Lower leg skin (tissue), 4 donors: Measurements from ENCODE around the gene FNDC3B. TPM values are rescaled to one million over a fixed set of nuclear protein-coding genes. Genes with fewer than 3 reads are reported as not detected.

Experiments used
- DNase-seq, 2 donors: peaks; one replicate each; pipeline ENCODE4 v3.0.0-alpha.2; 2019; ENCODE audit warnings: low spot score in 2 of 2
- H3K4me3 ChIP-seq: fragments of 200-600 bp; sonication (generic); 2 replicates; pipeline ENCODE4 v1.5.1; 2017; ENCODE audit warnings: mild to moderate bottlenecking, low read depth; ENCODE audit not compliant: poor library complexity, severe bottlenecking
- POLR2A ChIP-seq, 2 donors: fragments of 450-650 bp; IDR thresholded peaks; one replicate each; pipeline ENCODE4 v1.6.1; 2016 to 2017; ENCODE audit warnings: antibody characterized with exemption in 2 of 2, mild to moderate bottlenecking in 1 of 2, moderate library complexity in 1 of 2
- WGBS, 2 donors: methylation state at CpG; one replicate each; pipeline ENCODE4 v1.1.5; 2018; 5-methylcytosine and 5-hydroxymethylcytosine counted together
- intact Hi-C: fragments of 100-400 bp; cut with DNase I; formaldehyde crosslinking; loops from one replicate; pipeline ENCODE4 v1.15.0; 2023; ENCODE audit warnings: low total_unique reads
- total RNA-seq, 4 donors: library from RNA; depleted of rRNA; stranded (reverse); fragments of >200 nt; gene quantifications; one replicate each; pipeline ENCODE4 v1.1.0, GENCODE V29; 2016
- TF ChIP-seq, protein P1 (sequence below), 3 donors: fragments of 450-650 bp; IDR thresholded peaks; one replicate each; pipeline ENCODE4 v1.5.1; 2016; ENCODE audit warnings: antibody characterized with exemption in 3 of 3, mild to moderate bottlenecking in 3 of 3, moderate library complexity in 2 of 3

Gene FNDC3B
- total RNA-seq, 4 donors from 2014 or later, result 22.9 to 39.3 (median 23.2) TPM

DNA sequence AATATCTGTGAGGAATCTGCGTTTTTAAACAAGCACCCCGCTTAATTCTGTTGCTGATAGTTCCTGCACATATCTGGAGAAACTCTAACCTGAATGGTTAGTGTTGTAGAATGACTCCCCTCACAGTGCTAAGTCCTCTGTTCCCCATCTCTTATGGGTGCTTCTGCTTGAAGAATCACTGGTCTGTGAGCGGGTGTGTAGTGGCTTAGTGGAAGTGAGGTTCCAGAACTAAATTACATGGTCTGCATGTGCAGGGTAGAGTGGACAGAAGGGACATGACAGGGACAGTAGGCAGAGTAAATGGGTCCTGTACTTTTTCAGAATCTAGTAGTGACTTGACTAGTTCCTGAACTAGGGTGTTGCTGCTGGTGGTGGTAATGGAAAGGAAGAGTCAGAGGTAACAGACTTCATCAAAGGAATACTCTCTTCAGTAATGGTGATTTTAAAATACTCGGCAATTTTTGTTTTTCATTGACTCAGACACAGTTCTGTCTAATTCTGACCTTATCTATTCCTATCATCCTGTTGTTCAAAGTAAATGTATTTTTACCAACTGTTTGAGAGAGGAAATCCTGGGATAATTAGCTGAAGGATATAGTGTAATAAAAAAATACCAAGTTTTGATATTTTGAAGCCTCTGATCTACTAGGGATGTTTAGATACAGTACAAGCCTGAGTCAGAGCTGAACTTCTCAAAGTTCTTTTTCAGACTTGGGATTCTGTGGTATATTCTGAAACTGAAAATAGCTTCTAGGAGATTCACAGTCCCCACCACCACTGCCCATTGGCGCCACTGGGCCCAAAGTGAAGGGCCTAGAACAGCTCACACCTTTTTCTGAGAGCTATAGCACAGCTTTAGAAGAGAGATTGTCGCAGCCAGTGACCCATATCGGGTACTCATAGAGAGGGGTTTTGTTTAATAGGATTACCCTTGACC is 55.5 kb downstream of the FNDC3B start:
- DNase-seq, result no peak
- TF ChIP-seq, protein P1, sequence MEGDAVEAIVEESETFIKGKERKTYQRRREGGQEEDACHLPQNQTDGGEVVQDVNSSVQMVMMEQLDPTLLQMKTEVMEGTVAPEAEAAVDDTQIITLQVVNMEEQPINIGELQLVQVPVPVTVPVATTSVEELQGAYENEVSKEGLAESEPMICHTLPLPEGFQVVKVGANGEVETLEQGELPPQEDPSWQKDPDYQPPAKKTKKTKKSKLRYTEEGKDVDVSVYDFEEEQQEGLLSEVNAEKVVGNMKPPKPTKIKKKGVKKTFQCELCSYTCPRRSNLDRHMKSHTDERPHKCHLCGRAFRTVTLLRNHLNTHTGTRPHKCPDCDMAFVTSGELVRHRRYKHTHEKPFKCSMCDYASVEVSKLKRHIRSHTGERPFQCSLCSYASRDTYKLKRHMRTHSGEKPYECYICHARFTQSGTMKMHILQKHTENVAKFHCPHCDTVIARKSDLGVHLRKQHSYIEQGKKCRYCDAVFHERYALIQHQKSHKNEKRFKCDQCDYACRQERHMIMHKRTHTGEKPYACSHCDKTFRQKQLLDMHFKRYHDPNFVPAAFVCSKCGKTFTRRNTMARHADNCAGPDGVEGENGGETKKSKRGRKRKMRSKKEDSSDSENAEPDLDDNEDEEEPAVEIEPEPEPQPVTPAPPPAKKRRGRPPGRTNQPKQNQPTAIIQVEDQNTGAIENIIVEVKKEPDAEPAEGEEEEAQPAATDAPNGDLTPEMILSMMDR (IDR thresholded peaks at IDR 0.05), result no peak
- TF ChIP-seq POLR2A (IDR thresholded peaks at IDR 0.05), result no peak
- WGBS, 2 donors, result 87% methylated on average over 7 of the region's 7 CpGs
- intact Hi-C loops, result no loop called here
- no peak overlapping the region for H3K4me3 ChIP-seq

DNA sequence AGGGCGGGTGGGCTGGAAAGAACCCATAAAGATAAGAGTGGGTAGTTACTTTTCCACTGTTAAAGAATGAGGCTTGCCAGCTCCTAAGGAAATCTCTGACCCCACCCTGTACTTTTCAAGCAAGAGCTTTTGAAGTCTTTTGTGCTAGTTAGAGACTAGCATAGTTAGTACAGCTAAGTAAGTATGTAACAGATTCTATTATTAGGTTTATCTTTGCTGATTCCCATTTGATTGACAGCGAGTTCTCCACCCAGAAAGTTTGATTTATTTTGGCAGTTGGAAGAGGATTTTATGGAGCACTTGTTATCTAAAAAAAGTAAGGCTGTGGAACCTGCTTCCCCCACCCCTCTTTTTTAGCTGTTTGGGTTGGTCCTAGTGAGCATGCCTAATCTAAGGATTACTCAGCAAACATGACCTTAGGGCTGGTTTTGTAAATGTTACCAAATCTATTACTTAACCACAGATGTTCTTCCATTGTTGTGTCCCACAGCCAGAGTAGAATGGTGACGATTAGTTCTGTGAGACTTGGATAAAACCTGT is 57.6 kb downstream of the FNDC3B start:
- no peak overlapping the region for H3K4me3 ChIP-seq
- 32 to 39% methylated on average over 3 of the region's 3 CpGs for WGBS, 2 donors
- intact Hi-C loops, result no loop called here
- no peak for DNase-seq
- TF ChIP-seq, protein P1 (IDR thresholded peaks at IDR 0.05), result no peak
- no peak for TF ChIP-seq POLR2A (IDR thresholded peaks at IDR 0.05)

DNA sequence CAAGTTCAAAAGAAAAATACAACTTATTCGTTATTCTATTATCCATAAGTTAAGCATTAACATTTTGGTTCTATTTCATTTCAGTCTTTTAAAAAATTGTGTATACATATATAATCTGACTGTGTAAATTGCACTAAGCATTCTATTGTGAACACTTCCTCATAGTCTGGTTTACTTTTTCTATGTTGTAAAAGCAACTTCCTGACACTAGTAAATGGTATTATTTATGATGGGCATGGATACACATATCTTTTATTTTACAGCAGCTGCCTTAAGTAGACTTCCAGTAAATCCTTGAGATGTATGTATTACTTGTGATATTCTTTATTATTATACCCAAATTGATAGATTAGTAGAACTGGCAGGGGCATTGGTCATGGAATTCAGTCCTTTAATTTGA is 58.2 kb downstream of the FNDC3B start:
- no peak overlapping the region for H3K4me3 ChIP-seq
- WGBS, 2 donors, result 68 to 73% methylated on average over 1 of the region's 1 CpG
- TF ChIP-seq POLR2A (IDR thresholded peaks at IDR 0.05), result no peak
- TF ChIP-seq, protein P1 (IDR thresholded peaks at IDR 0.05), result no peak
- no peak for DNase-seq
- intact Hi-C loops, result no loop called here

DNA sequence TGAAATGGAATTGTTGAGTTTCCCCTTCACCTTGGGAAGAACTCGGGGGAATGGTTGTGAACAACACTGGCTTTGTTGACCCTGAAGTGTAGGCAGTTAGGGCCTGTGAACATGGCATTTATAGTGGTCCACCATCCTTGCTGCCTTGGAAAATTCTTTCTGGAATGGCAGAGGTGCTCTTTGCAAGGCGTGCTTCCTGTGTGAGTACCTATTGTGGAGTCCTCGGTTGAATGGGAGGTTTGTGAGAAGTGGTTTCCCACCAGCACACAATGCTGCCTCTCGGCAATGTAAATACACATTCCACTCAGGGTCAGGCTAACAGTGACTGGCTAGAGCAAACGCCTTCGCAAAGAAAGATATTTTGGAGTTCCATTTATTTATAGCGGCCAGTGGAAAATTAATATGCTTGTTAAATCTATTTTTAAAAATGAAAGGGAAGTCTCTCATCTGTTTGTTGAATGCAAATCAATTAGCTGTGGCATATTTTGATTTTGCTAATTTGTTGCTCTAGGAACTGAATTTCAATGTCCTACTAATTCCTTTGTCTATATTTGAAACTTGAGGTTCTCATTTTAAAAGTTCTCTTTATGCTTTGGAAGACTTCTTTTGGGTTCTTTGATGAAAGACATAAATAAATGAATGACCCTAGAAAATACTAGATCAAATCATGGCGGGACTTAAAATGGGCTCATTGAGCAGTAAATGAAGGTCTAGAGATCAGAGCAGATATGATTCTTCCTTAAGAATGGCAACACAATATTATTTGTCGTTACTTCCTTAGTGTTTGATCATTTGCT is 59.5 kb downstream of the FNDC3B start:
- no peak overlapping the region for H3K4me3 ChIP-seq
- TF ChIP-seq, protein P1 (IDR thresholded peaks at IDR 0.05), result no peak
- no peak for TF ChIP-seq POLR2A (IDR thresholded peaks at IDR 0.05)
- 67 to 74% methylated on average over 9 of the region's 9 CpGs for WGBS, 2 donors
- DNase-seq, result no peak
- intact Hi-C loops, result no loop called here

DNA sequence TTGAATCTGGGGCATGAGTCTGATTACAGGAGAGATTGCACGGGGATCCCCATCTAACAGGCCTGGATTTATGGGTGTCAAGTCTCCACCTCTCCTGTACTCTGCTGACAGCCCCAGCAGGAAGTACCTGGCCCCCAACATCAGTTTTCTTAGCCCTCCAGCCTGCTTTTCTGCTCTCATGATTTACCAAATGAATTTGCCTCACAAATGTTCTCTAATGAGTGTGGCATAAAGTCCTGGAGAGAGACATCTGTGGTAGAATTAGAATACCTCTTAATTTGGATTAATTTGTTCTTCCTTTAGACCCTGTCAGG is 60.1 kb downstream of the FNDC3B start:
- WGBS, 2 donors, result 33 to 37% methylated on average over 1 of the region's 1 CpG
- no peak overlapping the region for H3K4me3 ChIP-seq
- DNase-seq, result no peak
- TF ChIP-seq, protein P1 (IDR thresholded peaks at IDR 0.05), result no peak
- TF ChIP-seq POLR2A (IDR thresholded peaks at IDR 0.05), result no peak
- intact Hi-C loops, result no loop called here
